ENCODE results near the gene USP32. TPM values are rescaled to one million over a fixed set of nuclear protein-coding genes. Genes with fewer than 3 reads are reported as not detected.

The USP32 gene
- total RNA-seq, 1 donor from 2014 or later: 59.6 TPM

DNA sequence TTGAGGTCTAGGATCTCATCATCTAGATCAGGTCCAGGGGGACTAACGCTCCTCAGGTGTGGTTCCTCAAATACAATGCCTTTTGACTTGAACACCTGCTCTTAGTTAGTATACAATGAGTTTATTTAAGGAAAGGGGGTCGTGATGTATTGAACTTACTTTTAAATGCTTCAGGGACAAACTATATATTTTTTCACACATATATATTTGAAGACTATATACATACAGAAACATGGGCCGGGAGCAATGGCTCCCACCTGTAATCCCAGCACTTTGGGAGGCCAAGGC is 11.5 kb upstream of the USP32 start:
- H3K4me1 Mint-ChIP-seq (ENCODE audit: low read depth, unreplicated experiment): no peaks in the 10 kb centered on the region
- peaks cover 5% of the 10 kb centered on the region for H3K36me3 Mint-ChIP-seq (ENCODE audit: unreplicated experiment)
- no peak overlapping the region for H3K4me3 Mint-ChIP-seq (ENCODE audit: unreplicated experiment)
- TF ChIP-seq, protein P1, sequence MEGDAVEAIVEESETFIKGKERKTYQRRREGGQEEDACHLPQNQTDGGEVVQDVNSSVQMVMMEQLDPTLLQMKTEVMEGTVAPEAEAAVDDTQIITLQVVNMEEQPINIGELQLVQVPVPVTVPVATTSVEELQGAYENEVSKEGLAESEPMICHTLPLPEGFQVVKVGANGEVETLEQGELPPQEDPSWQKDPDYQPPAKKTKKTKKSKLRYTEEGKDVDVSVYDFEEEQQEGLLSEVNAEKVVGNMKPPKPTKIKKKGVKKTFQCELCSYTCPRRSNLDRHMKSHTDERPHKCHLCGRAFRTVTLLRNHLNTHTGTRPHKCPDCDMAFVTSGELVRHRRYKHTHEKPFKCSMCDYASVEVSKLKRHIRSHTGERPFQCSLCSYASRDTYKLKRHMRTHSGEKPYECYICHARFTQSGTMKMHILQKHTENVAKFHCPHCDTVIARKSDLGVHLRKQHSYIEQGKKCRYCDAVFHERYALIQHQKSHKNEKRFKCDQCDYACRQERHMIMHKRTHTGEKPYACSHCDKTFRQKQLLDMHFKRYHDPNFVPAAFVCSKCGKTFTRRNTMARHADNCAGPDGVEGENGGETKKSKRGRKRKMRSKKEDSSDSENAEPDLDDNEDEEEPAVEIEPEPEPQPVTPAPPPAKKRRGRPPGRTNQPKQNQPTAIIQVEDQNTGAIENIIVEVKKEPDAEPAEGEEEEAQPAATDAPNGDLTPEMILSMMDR (IDR thresholded peaks at IDR 0.05; ENCODE audit: partially characterized antibody, unreplicated experiment): no peak
- peaks cover 2% of the 10 kb centered on the region for H3K27me3 Mint-ChIP-seq (ENCODE audit: unreplicated experiment)
- peaks cover 3% of the 10 kb centered on the region for H3K9me3 Mint-ChIP-seq (ENCODE audit: unreplicated experiment)
- DNase-seq: no peak
- H3K27ac Mint-ChIP-seq (ENCODE audit: unreplicated experiment): no peak overlapping the region

DNA sequence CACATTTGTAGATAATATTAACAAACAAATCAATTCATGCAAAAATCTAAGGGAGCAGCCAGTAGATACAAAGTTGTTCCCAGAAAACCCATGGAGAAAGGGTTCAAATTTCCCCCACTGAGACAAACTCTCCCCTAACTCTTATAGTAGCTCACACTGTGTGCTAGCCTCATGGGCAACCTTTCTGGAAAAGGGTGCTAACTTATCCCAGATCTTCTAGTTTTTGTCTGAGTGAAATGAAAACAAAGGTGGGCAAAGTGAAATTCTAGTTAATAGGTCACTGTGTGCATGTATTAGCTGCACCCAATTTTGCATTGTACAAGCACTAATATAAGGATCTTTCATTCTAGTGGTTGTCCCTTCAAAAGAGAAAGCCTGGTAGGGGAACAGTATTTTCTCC is 9.9 kb upstream of the USP32 start:
- TF ChIP-seq, protein P1 (IDR thresholded peaks at IDR 0.05; ENCODE audit: partially characterized antibody, unreplicated experiment): no peak
- peaks cover 2% of the 10 kb centered on the region for H3K27me3 Mint-ChIP-seq (ENCODE audit: unreplicated experiment)
- no peak overlapping the region for H3K4me3 Mint-ChIP-seq (ENCODE audit: unreplicated experiment)
- no peaks in the 10 kb centered on the region for H3K36me3 Mint-ChIP-seq (ENCODE audit: unreplicated experiment)
- no peak for DNase-seq
- H3K9me3 Mint-ChIP-seq (ENCODE audit: unreplicated experiment): no peaks in the 10 kb centered on the region
- no peak overlapping the region for H3K27ac Mint-ChIP-seq (ENCODE audit: unreplicated experiment)
- H3K4me1 Mint-ChIP-seq (ENCODE audit: low read depth, unreplicated experiment): no peaks in the 10 kb centered on the region

DNA sequence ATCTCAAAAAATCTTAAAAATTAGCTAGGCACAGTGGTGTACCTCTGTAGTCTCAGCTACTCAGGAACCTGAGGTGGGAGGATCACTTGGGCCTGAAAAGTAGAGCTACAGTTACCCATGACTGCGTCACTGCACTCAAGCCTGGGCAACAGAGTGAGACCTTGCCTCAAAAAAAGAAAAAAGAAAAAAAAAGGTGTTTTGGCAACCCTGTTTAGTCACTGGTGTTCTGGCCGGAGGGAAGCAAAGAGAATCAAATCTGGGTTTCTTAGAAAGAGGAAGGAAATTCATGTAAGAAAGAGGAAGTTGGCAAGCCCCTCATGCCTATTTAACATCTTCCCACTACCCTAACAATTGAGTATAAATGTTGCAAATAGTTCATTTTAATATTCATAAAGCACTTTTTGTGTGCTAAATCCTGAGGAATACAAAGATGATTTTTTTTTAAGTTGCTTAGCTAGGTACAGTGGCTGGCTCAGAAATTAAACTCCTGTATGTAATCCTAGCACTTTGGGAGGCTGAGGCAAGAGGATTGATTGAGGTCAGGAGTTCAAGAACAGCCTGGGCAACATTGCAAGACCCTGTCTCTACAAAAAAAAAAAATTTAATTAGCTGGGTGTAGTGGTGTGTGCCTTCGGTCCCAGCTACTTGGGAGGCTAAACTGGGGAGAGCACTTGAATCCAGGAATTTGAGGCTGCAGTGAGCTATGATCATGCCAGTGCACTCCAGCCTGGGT is 6.5 kb upstream of the USP32 start:
- H3K27me3 Mint-ChIP-seq (ENCODE audit: unreplicated experiment): no peaks in the 10 kb centered on the region
- TF ChIP-seq, protein P1 (IDR thresholded peaks at IDR 0.05; ENCODE audit: partially characterized antibody, unreplicated experiment): no peak
- H3K9me3 Mint-ChIP-seq (ENCODE audit: unreplicated experiment): peaks cover 2% of the 10 kb centered on the region
- H3K36me3 Mint-ChIP-seq (ENCODE audit: unreplicated experiment): no peaks in the 10 kb centered on the region
- DNase-seq: no peak
- no peaks in the 10 kb centered on the region for H3K4me1 Mint-ChIP-seq (ENCODE audit: low read depth, unreplicated experiment)
- H3K27ac Mint-ChIP-seq (ENCODE audit: unreplicated experiment): no peak overlapping the region
- H3K4me3 Mint-ChIP-seq (ENCODE audit: unreplicated experiment): no peak overlapping the region

DNA sequence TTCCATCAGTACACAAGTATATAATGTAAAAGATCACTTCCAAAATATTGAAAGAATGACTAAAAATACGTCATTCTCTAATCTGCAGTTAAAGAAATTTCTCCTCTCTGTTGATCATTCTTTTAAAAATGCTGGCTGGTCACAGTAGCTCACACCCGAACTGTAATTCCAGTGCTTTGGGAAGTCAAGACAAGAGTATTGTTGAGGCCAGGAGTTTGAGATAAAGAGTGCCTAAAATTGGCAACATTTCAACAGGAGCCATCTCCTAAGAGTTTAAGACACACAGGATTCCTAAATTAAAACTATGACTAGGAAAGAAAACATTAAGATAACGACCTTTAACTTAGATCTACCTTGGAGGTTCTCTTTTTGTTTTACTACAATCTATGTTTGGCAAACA is 4.5 kb upstream of the USP32 start:
- peaks cover 7% of the 10 kb centered on the region for H3K27me3 Mint-ChIP-seq (ENCODE audit: unreplicated experiment)
- no peak overlapping the region for H3K4me3 Mint-ChIP-seq (ENCODE audit: unreplicated experiment)
- H3K4me1 Mint-ChIP-seq (ENCODE audit: low read depth, unreplicated experiment): peaks cover 2% of the 10 kb centered on the region
- H3K36me3 Mint-ChIP-seq (ENCODE audit: unreplicated experiment): no peaks in the 10 kb centered on the region
- no peak for DNase-seq
- H3K27ac Mint-ChIP-seq (ENCODE audit: unreplicated experiment): no peak overlapping the region
- TF ChIP-seq, protein P1 (IDR thresholded peaks at IDR 0.05; ENCODE audit: partially characterized antibody, unreplicated experiment): no peak
- peaks cover 7% of the 10 kb centered on the region for H3K9me3 Mint-ChIP-seq (ENCODE audit: unreplicated experiment)

DNA sequence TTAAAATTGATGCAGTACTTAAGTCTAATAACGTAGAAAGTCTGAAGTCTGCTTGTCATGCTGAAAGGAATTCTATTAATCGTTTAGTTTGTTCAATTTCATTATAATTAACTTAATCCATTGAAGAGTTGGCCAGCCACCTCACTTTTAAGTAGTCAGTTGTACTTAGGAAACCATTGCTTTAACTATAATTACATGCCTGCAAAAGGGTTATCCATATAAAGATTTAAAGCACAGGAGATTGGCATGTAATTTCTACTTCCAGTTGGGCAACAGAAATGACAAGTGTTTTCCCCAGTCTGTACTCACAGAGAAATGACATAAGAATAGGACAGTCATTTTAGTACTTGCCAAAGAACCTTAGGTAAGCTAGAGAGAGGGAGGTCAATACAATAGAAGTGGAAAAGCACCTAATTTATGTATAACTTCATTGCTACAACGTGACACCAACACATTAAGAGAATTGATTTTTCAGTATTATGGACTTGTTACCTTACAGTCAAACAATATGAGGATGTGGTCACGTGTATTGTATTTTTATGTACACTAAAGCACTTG is 3.7 kb upstream of the USP32 start:
- peaks cover 13% of the 10 kb centered on the region for H3K9me3 Mint-ChIP-seq (ENCODE audit: unreplicated experiment)
- H3K36me3 Mint-ChIP-seq (ENCODE audit: unreplicated experiment): no peaks in the 10 kb centered on the region
- H3K27ac Mint-ChIP-seq (ENCODE audit: unreplicated experiment): no peak overlapping the region
- no peak overlapping the region for H3K4me3 Mint-ChIP-seq (ENCODE audit: unreplicated experiment)
- peaks cover 2% of the 10 kb centered on the region for H3K4me1 Mint-ChIP-seq (ENCODE audit: low read depth, unreplicated experiment)
- TF ChIP-seq, protein P1 (IDR thresholded peaks at IDR 0.05; ENCODE audit: partially characterized antibody, unreplicated experiment): no peak
- no peak for DNase-seq
- H3K27me3 Mint-ChIP-seq (ENCODE audit: unreplicated experiment): peaks cover 14% of the 10 kb centered on the region
